Measurements from ENCODE around the gene IMP3.
"Not testable (repeated sequence)": the region's sequence is repeated elsewhere in the genome, so short reads cannot be mapped to it uniquely, and the experiment has no call there.

Gene IMP3, protein sequence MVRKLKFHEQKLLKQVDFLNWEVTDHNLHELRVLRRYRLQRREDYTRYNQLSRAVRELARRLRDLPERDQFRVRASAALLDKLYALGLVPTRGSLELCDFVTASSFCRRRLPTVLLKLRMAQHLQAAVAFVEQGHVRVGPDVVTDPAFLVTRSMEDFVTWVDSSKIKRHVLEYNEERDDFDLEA

DNA sequence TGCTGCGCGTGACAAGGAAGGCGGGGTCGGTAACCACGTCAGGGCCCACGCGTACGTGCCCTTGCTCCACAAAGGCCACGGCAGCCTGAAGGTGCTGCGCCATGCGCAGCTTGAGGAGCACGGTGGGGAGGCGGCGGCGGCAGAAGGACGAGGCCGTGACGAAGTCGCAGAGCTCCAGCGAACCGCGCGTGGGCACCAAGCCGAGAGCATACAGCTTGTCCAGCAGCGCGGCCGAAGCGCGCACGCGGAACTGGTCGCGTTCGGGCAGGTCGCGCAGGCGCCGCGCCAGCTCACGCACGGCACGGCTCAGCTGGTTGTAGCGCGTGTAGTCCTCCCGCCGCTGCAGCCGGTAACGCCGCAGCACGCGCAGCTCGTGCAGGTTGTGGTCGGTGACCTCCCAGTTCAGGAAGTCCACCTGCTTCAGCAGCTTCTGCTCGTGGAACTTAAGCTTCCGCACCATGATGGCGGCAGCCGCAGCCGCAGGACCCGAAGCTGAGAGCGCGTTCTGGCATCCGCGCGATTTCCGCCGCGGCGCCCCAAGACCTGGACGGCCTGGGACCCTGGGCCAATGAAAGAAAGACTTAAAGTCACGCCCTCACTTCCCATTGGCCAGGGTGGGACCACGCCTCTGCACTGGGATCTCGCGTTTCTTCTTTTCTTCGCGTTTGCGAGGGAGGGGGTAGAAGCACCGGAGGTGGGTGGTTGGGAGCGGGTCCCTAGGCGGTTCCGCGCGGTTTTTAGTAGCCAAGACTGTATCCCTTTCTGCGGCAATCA lies at the start of gene IMP3:
IMP3 (minus strand) TSS at position 516 of the 774 bp plus-strand sequence; CDS start at position 460, 56 bp downstream.
- DNase-seq (ENCODE audit: low read depth): peak; percentile 94

DNA sequence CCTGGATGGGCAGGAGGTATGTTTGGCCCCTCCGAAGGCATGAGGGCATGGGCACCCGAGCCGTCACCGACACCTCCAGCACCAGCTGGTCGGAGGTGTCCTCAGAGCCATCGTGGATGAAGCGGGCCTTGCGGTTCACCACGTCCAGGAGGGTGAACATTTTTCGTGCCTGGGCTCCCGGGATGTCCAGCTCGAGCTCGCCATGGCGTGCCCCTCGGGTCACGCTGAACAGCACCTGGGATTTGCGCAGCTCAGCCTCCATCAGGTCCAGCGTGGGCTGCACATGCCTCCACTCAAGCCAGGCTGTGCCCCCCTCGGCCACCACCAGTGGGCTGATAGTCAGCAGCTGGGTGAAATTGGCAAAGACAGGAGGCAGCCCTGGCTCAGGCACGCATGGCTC lies 49.4 kb upstream of the IMP3 start:
- not testable (repeated sequence) for DNase-seq (ENCODE audit: low read depth)

DNA sequence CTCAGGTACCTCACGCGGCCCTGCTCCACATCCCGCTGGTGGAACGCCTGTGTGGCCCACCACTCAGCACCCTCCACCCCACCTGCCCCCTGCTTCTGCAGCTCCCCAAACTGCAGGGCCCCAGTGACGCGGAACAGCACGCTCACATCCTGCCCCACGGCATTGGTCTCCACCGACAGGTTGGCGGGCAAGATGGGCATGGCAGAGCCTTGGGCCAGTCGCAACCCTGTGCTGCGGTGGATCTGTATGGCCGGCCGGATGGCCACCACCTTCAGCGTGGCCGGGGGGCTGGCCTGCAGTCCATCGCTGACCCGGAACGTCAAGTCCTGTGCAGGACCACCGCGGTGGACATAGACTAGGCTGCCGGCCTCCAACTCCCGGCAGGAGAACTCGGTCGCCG lies 48.8 kb upstream of the IMP3 start:
- DNase-seq (ENCODE audit: low read depth): no peak

DNA sequence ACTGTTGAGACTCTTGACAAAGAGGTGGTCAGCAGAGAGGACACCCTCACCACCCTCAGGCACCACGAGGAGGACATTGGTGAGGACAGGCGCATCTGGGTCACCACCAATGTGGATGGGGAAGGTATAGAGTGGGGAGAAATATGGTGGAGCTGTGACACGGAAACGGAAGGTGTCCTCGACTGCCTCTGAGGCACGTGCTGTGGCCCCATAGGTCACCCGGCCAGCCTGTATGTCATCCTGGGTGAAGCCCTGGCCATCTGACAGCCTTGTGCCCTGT lies 48.2 kb upstream of the IMP3 start:
- no peak for DNase-seq (ENCODE audit: low read depth)

DNA sequence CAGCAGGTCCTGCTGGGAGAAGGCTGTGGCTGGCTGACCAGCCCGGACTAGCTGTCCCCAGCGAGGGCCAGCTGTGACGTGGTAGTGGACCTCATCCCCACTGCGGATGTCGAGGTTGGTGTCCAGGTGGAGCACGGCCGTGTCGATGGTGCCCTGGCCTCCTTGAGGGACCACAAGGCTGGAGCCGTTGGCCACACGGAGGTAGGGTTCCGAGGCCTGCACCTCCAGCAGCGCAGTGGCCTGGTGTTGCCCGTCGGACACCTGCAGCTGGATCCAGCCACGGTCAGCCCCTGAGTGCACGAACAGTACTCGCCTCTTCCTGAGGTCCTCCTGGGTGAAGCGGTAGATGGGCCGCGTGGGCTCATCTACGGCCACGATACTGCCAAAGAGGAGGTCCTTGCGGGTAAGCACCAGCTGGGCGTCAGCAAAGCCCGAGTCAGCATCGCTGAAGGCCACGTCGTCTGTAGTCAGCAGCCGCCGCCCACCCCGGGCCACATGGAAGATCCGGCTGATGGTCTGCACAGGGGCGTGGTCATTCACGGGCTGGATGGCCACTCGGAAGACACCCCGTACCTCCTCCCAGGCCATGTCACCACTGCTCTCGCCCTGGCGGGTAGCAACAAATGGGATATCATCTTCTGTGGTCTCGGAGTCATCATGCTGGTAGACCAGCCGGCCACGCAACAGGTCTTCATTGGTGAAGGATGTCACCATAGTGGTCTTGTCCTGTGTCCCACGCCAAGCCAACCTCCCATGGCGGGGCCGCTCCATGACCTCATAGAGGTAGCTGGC lies 47.7 kb upstream of the IMP3 start:
- no peak for DNase-seq (ENCODE audit: low read depth)

DNA sequence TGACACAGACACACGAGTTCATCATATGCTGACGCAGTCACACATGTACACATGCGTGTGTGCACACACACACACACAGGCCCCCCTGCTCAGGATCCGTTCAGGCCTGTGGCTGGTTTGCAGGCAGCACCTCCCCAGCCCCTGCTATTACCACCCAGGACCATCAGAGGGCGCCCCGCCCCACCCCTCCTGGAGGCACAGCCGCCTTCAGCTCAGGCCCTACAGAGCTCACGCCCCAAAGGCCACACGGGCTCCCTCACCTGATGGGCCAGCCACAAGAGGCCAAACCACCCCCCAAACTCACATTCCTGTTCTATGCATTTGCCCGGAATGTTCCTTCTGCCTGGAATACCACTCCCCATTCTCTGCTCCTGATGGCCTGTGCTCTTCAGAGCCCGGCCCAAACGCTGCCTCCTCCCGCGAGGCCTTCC lies 46.2 kb upstream of the IMP3 start:
- not testable (repeated sequence) for DNase-seq (ENCODE audit: low read depth)

DNA sequence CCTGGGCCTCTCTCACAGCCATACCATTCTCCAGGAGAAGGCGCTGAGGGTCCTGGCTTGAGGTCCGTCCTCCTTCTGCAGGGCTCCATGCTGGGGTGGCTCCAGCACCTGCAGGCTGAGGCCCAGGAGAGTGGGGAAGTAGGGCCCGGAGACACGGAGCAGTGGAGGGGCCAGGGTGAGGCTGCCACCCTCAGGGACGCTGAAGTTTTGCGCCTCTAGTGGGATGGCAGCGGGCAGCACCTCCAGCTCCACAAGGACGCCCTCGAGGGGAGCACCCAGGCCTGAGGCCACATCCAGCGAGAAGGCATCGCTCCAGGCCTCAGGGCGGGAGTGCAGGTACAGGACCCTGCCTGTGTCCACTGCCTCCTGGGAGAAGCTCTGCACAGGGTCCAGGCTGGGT lies 45.2 kb upstream of the IMP3 start:
- no peak for DNase-seq (ENCODE audit: low read depth)

DNA sequence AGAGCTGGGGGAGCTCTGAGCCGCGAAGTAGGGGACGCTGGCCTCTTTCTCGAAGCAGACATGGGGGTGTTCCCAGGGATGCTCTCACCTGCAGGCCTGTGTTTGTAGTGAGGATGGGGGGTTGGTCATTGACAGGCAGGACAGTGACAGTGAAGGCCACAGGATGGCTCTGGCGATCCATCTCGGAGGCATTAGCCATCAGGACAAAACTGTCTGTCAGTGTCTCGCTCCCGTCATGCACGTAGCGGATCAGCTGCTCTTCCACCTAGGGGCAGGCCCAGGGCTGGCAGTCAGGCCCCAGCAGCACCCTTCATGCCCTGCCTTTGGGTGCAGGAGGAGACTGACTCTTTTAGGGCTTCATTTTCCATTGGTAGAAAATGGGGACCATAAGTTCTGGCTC lies 44.6 kb upstream of the IMP3 start:
- DNase-seq (ENCODE audit: low read depth): no peak

DNA sequence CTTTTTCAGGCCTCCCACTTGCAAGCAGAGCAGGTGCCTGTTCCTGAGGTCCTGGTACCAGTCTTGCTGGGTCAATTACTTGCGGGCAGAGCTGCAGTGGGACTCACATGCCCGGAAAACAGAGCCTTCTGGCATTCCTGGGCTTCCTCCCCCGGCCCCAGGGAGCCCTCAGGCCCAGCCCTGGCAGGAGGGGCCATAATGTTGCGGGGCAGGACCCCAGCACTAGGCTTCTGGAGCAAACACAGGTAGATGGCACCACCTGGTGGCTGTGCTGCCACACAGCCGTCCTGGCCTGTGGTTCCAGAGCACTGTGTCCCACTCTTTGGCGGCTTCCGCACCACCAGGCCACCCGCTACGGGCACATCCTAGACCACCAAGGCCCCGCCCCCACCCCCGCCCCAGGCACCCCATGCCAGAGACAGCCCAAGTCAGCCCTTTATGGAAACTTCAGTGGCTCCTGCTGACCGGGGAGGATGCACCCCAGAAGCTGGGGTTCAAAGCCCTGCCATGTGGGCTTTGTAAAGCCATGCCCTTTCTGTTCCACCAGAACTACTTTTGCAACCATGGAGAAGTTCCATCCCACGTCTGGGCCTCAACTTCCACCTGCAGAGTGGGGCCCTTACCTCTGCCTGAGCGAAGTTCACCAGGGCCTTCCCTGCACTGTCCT lies 43.8 kb upstream of the IMP3 start:
- DNase-seq (ENCODE audit: low read depth): not testable (repeated sequence)

DNA sequence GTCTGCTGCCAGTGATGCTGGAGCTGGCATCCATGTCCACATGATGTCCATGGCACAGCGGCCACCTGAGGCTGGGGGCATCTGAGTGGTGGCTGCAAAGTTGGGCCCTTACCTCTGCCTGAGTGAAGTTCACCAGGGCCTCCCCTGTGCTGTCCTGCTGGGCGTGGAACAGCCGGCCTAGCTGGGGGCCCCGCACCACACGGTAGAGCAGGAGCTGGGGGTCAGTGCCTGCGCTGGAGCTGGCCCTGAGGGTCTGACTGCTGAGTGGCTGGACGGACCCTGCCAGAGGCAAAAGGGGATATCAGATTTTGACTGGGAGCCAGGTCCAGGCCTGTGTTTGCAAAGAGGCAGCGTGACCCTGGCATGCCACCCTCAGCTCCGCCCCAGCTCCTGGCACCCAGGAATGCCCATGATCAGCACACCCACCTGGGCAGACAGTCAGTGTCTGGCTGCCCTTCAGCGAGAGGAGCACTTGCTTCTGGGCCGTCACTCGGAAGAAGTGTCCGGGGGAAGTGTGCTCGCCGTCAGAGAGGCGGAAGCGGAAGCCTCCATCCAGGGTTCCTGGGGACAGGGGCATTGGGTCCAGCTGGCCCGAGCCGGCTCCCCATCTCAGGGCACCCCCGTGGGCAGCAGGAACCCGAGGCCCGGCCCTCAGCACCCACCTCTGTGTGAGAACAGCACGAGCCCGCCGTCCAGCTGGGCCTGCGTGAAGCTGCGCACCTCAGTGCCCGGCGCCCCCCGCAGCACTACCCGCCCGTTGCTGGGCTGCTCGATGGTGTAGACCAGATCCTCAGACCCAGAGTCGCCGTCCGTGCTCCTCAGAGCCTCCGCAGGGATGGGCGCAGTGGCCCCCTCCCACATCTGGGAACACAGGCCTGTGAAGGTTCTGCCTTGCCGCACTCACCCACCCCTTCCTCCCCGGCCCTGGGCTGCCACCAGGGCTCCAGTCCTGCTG lies 42.4 kb upstream of the IMP3 start:
- DNase-seq (ENCODE audit: low read depth): no peak

DNA sequence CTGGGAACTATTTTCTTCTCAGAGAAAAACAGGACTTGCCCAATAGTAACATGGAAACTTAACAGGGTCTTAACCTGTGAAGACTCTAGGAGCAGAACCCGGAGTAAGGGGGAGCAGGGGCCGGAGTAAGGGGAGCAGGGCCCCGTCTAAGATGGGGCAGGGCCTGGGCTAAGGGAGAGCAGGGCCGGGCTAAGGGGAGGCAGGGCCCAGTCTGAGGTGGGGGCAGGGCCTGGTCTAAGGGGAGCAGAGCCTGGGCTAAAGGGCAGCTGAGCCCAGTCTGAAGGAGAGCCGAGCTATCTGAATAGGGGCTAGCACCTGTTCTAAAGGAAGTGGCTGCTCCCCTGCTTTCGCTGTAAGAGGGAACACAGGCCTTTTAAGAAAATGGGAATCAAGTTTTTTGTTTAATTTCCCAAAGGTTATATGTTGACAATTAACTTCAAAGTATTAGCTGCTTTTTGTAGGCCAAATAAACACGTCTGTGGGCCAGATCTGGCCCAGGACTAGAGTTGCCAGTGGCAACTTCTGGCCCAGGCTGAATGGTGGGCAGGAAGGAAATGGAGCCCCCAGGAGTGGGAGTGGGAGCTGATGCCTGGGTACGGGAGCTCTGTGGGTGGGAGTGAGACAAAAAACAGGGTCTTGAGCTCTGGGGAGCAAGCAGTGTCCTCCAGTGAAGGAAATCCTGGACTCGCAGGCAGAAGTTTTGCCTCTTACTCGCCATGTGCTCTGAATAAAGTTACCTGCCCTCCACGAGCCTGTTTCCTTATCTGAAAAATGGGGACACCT lies 40.2 kb upstream of the IMP3 start:
- DNase-seq (ENCODE audit: low read depth): no peak

DNA sequence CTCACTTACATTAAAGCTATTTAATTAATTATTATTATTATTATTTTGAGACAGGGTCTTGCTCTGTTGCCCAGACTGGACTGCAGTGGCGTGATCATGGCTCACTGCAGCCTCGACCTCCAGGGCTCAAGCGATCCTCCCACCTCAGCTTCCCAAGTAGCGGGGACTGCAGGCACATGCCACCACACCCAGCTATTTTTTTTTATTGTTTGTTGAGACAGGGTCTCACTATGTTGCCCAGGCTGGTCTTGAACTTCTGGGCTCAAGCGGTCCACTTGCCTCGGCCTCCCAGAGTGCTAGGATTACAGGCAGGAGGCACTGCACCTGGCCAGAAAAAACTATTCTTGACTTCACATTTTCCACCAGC lies 38.3 kb upstream of the IMP3 start:
- DNase-seq (ENCODE audit: low read depth): not testable (repeated sequence)

DNA sequence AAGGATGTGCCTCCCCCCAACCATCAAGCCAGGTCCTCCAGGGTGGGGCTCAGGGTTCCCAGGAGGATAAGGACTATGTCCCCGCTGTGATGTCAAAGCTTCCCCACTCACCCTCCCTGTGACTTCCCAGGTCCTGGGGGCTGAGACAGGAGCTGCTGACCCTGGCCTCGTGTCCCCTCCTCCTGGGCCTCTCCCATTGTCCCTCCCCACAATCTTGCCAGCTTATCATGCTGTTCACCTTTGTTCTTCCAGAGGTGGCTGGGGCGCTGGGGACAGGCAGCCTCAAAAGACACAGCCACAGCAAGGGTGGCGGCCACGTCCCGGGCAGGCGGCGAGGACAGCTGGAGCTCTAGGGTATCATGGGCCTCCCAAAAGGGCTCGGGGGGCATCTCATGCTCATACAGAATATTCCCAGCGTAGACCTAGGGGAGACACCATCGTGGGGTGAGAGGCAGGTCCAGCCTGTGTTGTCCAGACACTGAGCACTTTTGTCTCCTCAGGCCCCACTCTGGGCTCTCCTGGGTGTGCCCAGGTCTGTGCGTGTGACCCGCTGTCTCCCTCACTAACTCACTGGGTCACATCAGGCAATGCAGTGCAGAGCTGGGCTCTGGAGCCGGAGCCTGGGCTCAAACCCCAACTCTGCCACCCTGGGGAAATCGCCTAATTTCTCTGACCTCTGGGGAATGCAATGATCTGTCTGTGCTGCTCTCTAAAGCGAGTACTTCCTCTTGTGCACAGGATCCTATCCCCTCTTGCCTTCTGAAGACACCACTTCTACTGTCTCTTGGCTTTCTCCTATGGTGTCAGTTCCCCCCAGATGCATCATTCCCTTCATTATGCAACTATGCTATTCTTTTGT lies 37.7 kb upstream of the IMP3 start:
- no peak for DNase-seq (ENCODE audit: low read depth)

DNA sequence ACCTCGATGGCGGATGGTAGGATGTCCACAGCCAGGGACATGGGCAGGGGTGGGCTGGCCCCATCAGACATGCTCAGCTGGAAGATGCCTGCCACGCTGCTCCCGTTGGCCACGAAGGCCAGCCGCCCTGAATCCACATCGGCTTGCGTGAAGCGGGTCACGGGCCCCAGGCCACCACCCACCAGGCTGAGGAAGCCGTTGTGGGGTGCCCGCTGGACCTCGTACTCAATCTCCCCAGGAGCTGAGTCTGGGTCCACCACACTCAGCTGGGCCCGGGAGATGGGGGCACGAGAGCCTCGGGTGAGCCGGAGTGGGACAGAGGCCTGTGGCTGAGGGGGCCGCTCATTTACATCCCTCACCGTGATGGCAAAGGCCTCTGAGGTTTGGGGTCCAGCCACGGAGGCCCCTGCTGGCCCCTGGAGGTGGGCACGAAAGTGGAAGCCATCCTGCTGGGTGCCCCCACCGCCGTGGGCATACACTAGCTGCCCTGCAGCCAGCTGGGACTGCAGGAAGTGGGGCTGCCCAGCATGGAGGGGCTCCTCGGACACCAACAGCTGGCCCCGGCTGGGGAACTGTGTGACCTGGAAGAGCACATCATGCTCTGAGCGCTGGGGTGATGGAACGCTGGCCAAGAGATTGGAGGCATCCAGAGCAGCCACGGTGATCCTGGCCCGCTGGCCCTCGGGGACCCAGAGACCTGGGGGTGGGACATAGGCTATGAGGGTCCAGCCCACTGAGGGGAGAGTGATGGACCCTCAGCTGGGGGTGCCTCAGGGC lies 36.9 kb upstream of the IMP3 start:
- no peak for DNase-seq (ENCODE audit: low read depth)

DNA sequence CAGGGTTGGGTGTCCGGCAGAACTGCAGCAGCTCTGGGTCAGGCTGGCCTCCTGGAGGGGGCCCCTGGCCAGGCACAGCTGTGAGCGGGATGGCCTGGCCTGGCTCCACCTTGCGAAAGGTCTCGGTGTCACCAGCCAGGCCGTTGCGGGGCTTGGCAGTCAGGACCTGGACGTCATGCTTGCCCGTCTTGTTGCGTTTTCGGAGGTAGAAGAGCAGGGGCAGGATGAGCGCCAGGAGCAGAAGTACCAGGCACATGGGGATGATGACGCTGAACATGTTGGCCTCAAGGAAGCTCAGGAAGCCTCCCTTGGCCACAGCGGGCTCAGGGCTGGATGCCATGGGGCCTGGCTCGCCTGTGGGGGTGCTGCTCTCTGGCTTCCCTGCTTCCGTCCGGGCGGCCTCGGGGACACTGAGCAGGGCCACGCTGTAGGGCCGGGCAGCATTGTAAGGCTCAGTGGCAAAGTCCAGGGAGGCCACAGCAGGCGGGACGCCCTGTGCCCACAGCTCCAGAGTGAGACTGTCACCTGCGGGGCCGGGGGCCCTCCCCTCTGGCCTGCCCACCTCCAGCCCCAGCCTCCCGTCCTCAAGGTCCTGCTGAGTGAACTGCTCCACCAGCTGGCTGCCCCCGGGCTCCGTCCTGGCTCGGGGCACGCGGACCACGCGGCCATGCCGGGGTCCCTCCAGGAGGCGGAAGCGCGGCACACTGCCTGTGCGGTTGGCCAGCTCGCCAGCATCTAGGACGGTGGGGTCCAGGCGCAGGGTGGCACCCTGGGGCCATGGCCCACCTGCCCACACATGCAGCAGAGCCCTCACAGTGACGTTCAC lies 35.8 kb upstream of the IMP3 start:
- DNase-seq (ENCODE audit: low read depth): no peak

DNA sequence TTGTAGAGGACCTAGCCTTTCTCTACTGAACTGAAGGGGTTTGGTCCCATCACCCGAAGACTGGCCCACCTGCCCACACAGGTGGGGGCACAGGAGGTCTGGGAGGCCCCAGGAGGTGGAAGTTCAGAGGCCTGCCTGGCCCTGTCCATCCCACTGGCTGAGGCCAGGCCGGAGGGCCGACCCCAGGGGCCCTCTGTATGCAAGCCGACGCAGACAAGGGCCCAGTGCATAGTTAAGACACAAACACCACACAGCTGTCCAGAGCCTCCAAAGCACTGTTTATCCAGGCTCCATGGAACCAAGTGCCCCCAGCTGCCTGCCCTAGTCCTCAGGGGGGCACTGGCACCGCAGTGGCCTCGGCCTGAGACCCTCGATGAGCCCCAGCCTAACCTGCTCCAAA lies 34.3 kb upstream of the IMP3 start:
- no peak for DNase-seq (ENCODE audit: low read depth)

DNA sequence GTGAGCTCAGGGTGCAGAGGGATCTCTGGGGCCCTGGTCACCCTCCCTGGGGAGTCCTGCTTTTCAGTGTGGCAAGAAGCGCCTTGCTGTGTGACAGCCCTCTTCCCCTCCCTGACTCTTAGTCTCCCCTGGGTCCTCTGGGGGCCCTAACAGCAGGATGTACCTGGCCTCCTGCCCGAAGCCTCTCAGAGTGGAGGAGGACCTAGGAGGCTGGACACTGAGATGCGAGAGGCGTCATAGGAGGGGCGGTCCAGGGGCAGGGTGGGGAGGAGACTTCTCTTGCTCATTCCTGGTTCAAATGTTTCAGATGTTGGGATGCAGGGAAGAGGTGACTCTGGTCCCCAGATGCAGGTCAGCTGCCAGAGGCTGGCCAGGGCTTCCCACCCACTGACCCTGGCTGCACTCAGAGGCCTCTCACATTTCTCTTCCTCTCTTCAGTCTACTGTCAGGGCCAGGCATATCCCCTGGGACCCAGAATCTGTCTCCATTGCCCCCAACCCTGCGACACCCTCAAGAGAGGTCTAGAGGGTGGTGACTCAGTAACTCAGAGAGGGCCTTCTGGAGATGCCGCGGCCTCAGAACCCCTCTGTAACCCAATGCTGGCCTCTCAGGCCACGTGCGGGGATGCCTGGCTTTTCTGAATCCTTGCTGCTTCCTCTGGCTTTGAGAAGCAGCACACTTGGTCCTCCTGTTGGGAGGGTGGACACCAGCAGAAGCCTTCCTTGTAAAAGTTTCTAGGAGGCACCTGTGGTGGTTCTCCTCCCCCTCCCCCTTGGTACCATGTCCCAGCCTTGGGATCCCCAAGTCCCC lies 33.6 kb upstream of the IMP3 start:
- DNase-seq (ENCODE audit: low read depth): peak; percentile 77

Measured in GM04504 (cell line).